Kidney (tissue), 14 donors: ENCODE data around the gene CERS5. TPM values are rescaled to one million over a fixed set of nuclear protein-coding genes. Genes with fewer than 3 reads are reported as not detected.
"Not testable (repeated sequence)": the region's sequence is repeated elsewhere in the genome, so short reads cannot be mapped to it uniquely, and the experiment has no call there.

Experiments
- DNase-seq, 5 donors: peaks; one replicate each; pipeline ENCODE4 v3.0.0-alpha.2; 2013 to 2020
- FAIRE-seq: peaks from 2 replicates; lab custom pipeline; 2012; peaks lifted over from hg19 to GRCh38; lab: Jason Lieb, UNC
- H3K27ac ChIP-seq, 2 donors: one replicate each; pipeline ENCODE4 v1.7.0; 2013; ENCODE audit warnings: low read depth in 2 of 2, low read length in 2 of 2, inconsistent platforms in 1 of 2
- H3K27me3 ChIP-seq: one replicate; pipeline ENCODE4 v1.7.1; 2013; ENCODE audit warnings: low read length, inconsistent platforms; ENCODE audit not compliant: control insufficient read depth, insufficient read depth
- H3K36me3 ChIP-seq, 3 donors: one replicate each; pipeline versions ENCODE4 v1.7.0 to v1.7.1; 2013; ENCODE audit warnings: low read length in 3 of 3, control low read depth in 1 of 3, inconsistent platforms in 1 of 3; ENCODE audit not compliant: insufficient read depth in 3 of 3, control insufficient read depth in 2 of 3
- H3K4me1 ChIP-seq, 3 donors: one replicate each; pipeline versions ENCODE4 v1.7.0 to v1.7.1; 2013; ENCODE audit warnings: low read length in 3 of 3, inconsistent platforms in 1 of 3, low read depth in 1 of 3; ENCODE audit not compliant: control insufficient read depth in 2 of 3, insufficient read depth in 2 of 3
- H3K4me3 ChIP-seq, 3 donors: one replicate each; pipeline versions ENCODE4 v1.7.0 to v1.8.1; 2013; ENCODE audit warnings: low read length in 3 of 3, control low read depth in 1 of 3, inconsistent platforms in 1 of 3
- H3K9ac ChIP-seq, 3 donors: one replicate each; pipeline versions ENCODE4 v1.7.0 to v1.7.1; 2013; ENCODE audit warnings: low read length in 3 of 3, control low read depth in 1 of 3, inconsistent platforms in 1 of 3
- H3K9me3 ChIP-seq, 3 donors: one replicate each; pipeline versions ENCODE4 v1.7.0 to v1.7.1; 2013; ENCODE audit warnings: low read length in 3 of 3, control low read depth in 1 of 3, inconsistent platforms in 1 of 3; ENCODE audit not compliant: control insufficient read depth in 2 of 3, insufficient read depth in 1 of 3
- intact Hi-C: fragments of 100-400 bp; cut with DNase I; formaldehyde crosslinking; loops from one replicate; pipeline ENCODE4 v1.11.1; 2022
- polyA plus RNA-seq: library from polyadenylated mRNA; stranded (reverse); fragments of 350-450 nt; fragmentation: Illumina TruSeq; extraction: RNeasy Lipid Tissue Mini Kit (QIAGEN cat#74804); gene quantifications from one replicate; pipeline ENCODE4 v1.2.3, GENCODE V29; 2014; ENCODE audit warnings: low read depth, low replicate concordance; ENCODE audit not compliant: insufficient read depth
- total RNA-seq: library from RNA; stranded (reverse); fragmentation: NEBNext Ultra II Directional; extraction: Animal tissue kit (Norgen Biotek cat#: 25700); gene quantifications from one replicate; pipeline ENCODE4 v1.2.1, GENCODE V29; 2021
- TF ChIP-seq, protein P1 (sequence below): IDR thresholded peaks from 3 replicates; pipeline ENCODE4 v1.5.1; 2012; ENCODE audit warnings: mild to moderate bottlenecking, moderate library complexity, borderline replicate concordance; ENCODE audit not compliant: insufficient read depth; ENCODE audit errors: extremely low read depth
- donor health status: control.
- donor health status: control.
- donor health status: control.
- donor health status: control.
- donor health status: control.
- donor health status: DM: yes; HTN: yes; CAD: no.
- donor health status: Normal renal cell carcinoma (clear cell type).

The CERS5 gene
- total and polyA plus RNA-seq, 2 donors from 2014 or later: 40.2 to 52.1 TPM

DNA sequence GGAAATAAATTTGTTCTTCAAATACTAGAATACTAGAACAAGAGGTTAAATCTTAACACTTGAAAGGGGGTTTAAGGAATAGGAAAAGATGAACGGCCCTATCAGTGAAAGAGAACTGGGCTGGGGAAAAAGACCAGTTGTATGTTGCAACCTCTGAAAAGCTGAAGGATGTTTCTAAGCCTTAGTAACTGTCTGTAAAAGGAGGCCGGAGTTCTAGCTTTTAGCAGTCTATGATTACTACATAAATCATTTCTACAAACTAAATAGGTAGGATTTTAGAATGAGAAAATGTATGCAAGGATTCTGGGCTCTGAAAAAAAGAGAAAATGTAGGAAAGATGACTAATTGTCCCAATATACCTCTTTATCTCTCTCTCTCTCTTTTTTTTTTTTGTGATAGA, 4.9 kb downstream of the CERS5 start:
- H3K27ac ChIP-seq: no peak overlapping the region
- intact Hi-C loops: no loop called here
- TF ChIP-seq, protein P1, sequence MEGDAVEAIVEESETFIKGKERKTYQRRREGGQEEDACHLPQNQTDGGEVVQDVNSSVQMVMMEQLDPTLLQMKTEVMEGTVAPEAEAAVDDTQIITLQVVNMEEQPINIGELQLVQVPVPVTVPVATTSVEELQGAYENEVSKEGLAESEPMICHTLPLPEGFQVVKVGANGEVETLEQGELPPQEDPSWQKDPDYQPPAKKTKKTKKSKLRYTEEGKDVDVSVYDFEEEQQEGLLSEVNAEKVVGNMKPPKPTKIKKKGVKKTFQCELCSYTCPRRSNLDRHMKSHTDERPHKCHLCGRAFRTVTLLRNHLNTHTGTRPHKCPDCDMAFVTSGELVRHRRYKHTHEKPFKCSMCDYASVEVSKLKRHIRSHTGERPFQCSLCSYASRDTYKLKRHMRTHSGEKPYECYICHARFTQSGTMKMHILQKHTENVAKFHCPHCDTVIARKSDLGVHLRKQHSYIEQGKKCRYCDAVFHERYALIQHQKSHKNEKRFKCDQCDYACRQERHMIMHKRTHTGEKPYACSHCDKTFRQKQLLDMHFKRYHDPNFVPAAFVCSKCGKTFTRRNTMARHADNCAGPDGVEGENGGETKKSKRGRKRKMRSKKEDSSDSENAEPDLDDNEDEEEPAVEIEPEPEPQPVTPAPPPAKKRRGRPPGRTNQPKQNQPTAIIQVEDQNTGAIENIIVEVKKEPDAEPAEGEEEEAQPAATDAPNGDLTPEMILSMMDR: no peak
- H3K4me3 ChIP-seq: no peak overlapping the region
- H3K9me3 ChIP-seq: no peaks in the 10 kb centered on the region
- H3K36me3 ChIP-seq: no peaks in the 10 kb centered on the region
- FAIRE-seq: no peak
- H3K27me3 ChIP-seq: no peaks in the 10 kb centered on the region
- DNase-seq: no peak
- peaks cover 0 to 2% (median 0%) of the 10 kb centered on the region in 3 donors for H3K4me1 ChIP-seq
- no peak overlapping the region for H3K9ac ChIP-seq

DNA sequence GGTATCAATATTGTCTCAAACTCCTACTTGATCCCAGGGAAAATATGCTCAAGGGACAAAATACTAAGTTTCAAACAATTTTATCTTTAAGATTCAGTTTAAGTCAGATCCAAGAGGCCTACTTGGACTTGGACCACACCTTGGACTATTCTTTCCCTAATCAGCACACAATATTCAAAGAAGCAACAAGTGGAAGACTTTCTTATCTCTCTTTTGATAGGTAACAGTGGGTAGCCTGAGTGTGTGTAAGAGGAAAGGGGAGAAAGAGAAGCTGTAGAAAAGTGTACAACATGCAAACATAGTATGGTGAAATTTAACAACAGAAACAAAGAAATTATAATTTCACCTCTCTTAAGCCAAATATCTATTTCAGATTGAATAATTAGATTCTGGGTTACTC, 6.5 kb downstream of the CERS5 start:
- Histone ChIP-seq H3K4me1 (no peaks in the 10 kb centered on the region), H3K27ac (no peak overlapping the region), H3K9ac (no peak overlapping the region), H3K27me3 (no peaks in the 10 kb centered on the region), H3K9me3 (no peaks in the 10 kb centered on the region), H3K36me3 (no peaks in the 10 kb centered on the region), H3K4me3 (no peak overlapping the region)
- no peak for FAIRE-seq
- intact Hi-C loops: no loop called here
- TF ChIP-seq, protein P1: no peak
- no peak for DNase-seq

DNA sequence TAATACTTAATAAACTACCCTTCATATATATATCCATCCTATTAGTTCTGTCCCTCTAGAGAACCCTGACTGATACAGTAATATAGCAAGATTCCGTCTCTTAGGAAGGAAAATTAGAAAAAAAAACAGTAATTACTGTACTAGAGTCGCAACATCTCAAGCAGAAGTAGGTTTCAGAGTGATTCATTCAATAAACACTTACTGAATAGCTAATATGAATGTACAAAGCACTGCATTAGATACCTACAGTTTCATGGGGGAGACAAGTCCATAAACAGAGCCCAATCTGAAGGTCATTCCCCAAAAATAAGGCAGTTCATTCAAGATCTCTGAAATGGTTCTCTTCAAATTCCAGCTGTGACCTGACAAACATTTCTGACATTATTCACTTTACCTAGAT, 9.9 kb downstream of the CERS5 start:
- Histone ChIP-seq H3K4me3 (no peak overlapping the region), H3K27me3 (no peaks in the 10 kb centered on the region), H3K27ac (no peak overlapping the region), H3K36me3 (no peaks in the 10 kb centered on the region), H3K4me1 (no peaks in the 10 kb centered on the region), H3K9ac (no peak overlapping the region), H3K9me3 (no peaks in the 10 kb centered on the region)
- intact Hi-C loops: no loop called here
- no peak for DNase-seq
- TF ChIP-seq, protein P1: no peak
- FAIRE-seq: no peak

DNA sequence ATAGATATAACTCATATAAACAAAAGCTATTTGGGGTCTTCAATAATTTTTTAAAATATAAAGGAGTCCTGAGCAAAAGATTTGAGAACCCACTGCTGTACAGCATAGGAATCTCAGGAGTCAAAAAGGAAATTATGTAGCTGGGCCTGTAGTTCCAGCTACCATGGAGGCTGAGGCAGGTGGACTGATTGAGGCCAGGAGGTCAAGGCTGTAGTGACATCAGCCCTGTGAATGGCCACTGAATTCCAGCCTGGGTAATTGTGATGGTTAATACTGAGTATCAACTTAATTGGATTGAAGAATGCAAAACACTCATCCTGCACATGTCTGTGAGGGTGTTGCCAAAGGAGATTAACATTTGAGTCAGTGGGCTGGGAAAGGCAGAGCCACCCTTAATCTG, 10.5 kb downstream of the CERS5 start:
- Histone ChIP-seq H3K27ac (no peak overlapping the region), H3K27me3 (no peaks in the 10 kb centered on the region)
- intact Hi-C loops: no loop called here

DNA sequence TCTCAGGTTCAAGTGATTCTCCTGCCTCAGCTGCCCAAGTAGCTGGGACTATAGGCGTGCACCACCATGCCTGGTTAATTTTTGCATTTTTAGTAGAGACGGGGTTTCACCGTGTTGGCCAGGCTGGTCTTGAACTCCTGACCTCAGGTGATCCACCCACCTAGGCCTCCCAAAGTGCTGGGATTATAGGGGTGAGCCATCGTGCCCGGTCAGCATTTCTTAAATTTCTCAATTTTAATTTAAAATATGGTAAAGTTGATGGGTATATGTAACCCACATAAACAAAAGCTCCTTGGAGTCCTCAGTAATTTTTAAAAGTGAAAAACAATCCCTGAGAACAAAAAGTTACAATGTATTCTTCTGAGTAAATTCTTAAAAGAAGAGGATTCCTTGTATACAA, 12.2 kb downstream of the CERS5 start:
- H3K9me3 ChIP-seq, H3K9ac ChIP-seq, H3K27me3 ChIP-seq, H3K4me1 ChIP-seq, H3K36me3 ChIP-seq, DNase-seq, H3K27ac ChIP-seq, intact Hi-C loops, H3K4me3 ChIP-seq, FAIRE-seq: not testable (repeated sequence)

More for the DNA sequence above, 10.5 kb downstream of the CERS5 start:
- no peak overlapping the region for H3K4me3 ChIP-seq
- no peaks in the 10 kb centered on the region for H3K9me3 ChIP-seq
- FAIRE-seq: no peak
- no peak for DNase-seq
- TF ChIP-seq, protein P1: no peak
- H3K4me1 ChIP-seq: no peaks in the 10 kb centered on the region
- H3K9ac ChIP-seq: no peak overlapping the region
- no peaks in the 10 kb centered on the region for H3K36me3 ChIP-seq
